ENCODE data around the gene FYB2.

DNA sequence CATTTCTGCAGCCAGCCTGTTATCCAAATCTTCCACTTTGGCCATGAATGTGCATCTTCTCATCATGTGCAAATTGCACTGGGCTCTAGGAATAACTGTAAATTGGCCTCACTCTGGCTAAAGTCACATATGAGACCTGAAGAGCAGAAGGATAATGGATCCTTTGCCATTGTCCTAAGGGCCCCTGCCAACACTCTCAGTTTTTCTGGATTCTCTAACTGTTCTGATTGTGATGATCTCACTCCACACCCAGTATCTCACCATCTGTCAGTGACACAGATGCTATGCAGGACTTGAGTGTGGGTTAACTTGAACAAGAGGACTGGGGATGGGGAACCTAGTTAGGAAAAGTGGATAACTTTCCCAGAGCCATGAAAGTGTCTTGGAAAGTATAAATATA is 8.5 kb upstream of the FYB2 start:
- TF ChIP-seq, protein P1, sequence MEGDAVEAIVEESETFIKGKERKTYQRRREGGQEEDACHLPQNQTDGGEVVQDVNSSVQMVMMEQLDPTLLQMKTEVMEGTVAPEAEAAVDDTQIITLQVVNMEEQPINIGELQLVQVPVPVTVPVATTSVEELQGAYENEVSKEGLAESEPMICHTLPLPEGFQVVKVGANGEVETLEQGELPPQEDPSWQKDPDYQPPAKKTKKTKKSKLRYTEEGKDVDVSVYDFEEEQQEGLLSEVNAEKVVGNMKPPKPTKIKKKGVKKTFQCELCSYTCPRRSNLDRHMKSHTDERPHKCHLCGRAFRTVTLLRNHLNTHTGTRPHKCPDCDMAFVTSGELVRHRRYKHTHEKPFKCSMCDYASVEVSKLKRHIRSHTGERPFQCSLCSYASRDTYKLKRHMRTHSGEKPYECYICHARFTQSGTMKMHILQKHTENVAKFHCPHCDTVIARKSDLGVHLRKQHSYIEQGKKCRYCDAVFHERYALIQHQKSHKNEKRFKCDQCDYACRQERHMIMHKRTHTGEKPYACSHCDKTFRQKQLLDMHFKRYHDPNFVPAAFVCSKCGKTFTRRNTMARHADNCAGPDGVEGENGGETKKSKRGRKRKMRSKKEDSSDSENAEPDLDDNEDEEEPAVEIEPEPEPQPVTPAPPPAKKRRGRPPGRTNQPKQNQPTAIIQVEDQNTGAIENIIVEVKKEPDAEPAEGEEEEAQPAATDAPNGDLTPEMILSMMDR (IDR thresholded peaks at IDR 0.05) = no peak
- no peak for TF ChIP-seq POLR2AphosphoS5 (IDR thresholded peaks at IDR 0.05)
- no peak for TF ChIP-seq POLR2A (IDR thresholded peaks at IDR 0.05; ENCODE audit: low read depth)

Measured in esophagus muscularis mucosa (tissue), 3 donors.